ENCODE data around the gene KLF6. TPM values are rescaled to one million over a fixed set of nuclear protein-coding genes. Genes with fewer than 3 reads are reported as not detected.

KLF6 gene
- total and polyA plus RNA-seq, 9 of the 15 experiments (the other 6 are each of a cell fraction or from before 2014, with no cell fraction given) = 3.2 to 23.9 (median 8.0) TPM

DNA sequence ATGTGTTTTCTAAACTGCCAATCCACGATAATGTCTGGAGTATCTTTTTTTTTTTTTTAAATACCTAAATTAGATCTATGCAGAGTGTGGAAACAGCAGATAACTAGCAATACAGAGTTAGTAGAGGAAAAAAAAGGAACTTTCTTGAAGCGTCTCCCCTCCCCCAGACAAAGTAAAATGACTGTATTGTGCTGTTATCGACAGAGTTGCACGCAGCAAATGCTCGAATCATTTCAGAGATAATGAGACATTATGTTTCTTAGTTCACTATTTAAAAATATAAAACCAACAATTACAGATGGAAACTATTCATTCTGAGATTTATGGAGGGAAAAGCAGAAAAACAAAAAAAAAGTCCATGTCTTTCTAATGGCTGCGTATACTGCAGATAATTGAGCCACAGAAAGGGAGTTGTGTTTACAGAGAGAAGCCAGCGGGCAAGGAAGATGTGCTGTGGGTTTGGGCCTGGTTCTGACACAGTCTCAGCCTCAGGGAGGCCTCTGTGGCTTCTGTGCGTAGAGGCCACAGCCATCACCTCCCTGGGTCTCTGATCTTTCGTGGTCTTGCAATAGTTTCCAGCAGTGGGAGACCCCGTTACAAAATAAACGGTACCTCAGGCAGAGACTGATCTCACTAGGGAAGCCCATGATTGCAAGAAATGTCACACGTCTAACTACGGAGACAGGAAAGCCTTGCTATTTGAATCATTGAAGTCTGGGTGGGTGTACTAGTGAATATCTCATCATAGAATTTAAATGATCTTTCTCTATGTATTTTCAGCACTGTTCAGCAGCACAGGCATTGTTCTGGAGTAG is 19.1 kb upstream of the KLF6 start (continued):
- TF ChIP-seq ZNF318 (IDR thresholded peaks at IDR 0.05; ENCODE audit: borderline replicate concordance in 1 of 2, low read depth in 1 of 2) (peak in 1 of 2 experiments; percentile 30; a peak in 1 of 4 replicates), ZC3H11A (IDR thresholded peaks at IDR 0.05; ENCODE audit: low read depth, low read length) (no peak), KLF10 (CRISPR knock-in tag; IDR thresholded peaks at IDR 0.05) (no peak), DACH1 (IDR thresholded peaks at IDR 0.05; ENCODE audit: partially characterized antibody) (no peak), ZNF253 (CRISPR knock-in tag; conservative IDR thresholded peaks at IDR 0.05) (no peak), U2AF2 (optimal IDR thresholded peaks at IDR 0.05; ENCODE audit: low read depth, low read length) (no peak), MCM3 (IDR thresholded peaks at IDR 0.05) (no peak), MCM5 (IDR thresholded peaks at IDR 0.05; ENCODE audit: low read depth) (no peak), ZMIZ1 (IDR thresholded peaks at IDR 0.05; ENCODE audit: low read depth in 2 of 2, low read length in 2 of 2) (no peak), ZNF830 (CRISPR knock-in tag; IDR thresholded peaks at IDR 0.05) (no peak)
- TF ChIP-seq, protein P1, sequence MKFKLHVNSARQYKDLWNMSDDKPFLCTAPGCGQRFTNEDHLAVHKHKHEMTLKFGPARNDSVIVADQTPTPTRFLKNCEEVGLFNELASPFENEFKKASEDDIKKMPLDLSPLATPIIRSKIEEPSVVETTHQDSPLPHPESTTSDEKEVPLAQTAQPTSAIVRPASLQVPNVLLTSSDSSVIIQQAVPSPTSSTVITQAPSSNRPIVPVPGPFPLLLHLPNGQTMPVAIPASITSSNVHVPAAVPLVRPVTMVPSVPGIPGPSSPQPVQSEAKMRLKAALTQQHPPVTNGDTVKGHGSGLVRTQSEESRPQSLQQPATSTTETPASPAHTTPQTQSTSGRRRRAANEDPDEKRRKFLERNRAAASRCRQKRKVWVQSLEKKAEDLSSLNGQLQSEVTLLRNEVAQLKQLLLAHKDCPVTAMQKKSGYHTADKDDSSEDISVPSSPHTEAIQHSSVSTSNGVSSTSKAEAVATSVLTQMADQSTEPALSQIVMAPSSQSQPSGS (CRISPR knock-in tag; IDR thresholded peaks at IDR 0.05) = no peak

Data from K562 (cell line).